ENCODE measurements around the gene HMSD. TPM values are rescaled to one million over a fixed set of nuclear protein-coding genes. Genes with fewer than 3 reads are reported as not detected.

The HMSD gene
- total RNA-seq, 2 donors from 2014 or later: 0.61 to 38.0 TPM

Other genes starting within 250 kb of the HMSD start
- gene SERPINB11, start 246.3 kb upstream of the HMSD start, total RNA-seq: not detected
- gene SERPINB7, start 173.9 kb upstream of the HMSD start, total RNA-seq: not detected
- not detected for gene SERPINB2, start 61.6 kb upstream of the HMSD start, total RNA-seq
- not detected for gene SERPINB10, start 41.3 kb upstream of the HMSD start, total RNA-seq
- gene SERPINB8, start 20.8 kb downstream of the HMSD start, total RNA-seq: 10 to 100 TPM in 1 of 2 donors, 1 to 10 TPM in 1; 7.8 to 23.0 TPM
- not detected for gene LINC00305, start 199.8 kb downstream of the HMSD start, total RNA-seq